Muscle layer of colon (tissue), 2 donors: ENCODE data around the gene HMGXB4.

Experiments
- H3K27ac ChIP-seq: one replicate; pipeline ENCODE4 v1.7.0; 2013; ENCODE audit warnings: low read depth, mild to moderate bottlenecking, low read length, moderate library complexity
- H3K27me3 ChIP-seq, 2 donors: one replicate each; pipeline ENCODE4 v1.7.0; 2013; ENCODE audit warnings: low read length in 2 of 2, mild to moderate bottlenecking in 2 of 2; ENCODE audit not compliant: insufficient read depth in 2 of 2, control insufficient read depth in 1 of 2
- H3K36me3 ChIP-seq: one replicate; pipeline ENCODE4 v1.7.0; 2013; ENCODE audit warnings: mild to moderate bottlenecking, low read length; ENCODE audit not compliant: insufficient read depth
- H3K4me1 ChIP-seq: one replicate; pipeline ENCODE4 v1.7.0; 2013; ENCODE audit warnings: mild to moderate bottlenecking, low read length; ENCODE audit not compliant: insufficient read depth
- H3K4me3 ChIP-seq, 2 donors: one replicate each; pipeline ENCODE4 v1.7.0; 2013; ENCODE audit warnings: low read length in 2 of 2, low read depth in 1 of 2, mild to moderate bottlenecking in 1 of 2, moderate library complexity in 1 of 2
- H3K9ac ChIP-seq: one replicate; pipeline ENCODE4 v1.7.0; 2013; ENCODE audit warnings: low read length
- H3K9me3 ChIP-seq: one replicate; pipeline ENCODE4 v1.7.0; 2013; ENCODE audit warnings: mild to moderate bottlenecking, low read length
- donor health status: abdominal sarcoma.
- donor health status: Adenocarcinoma of cecum.

Gene HMGXB4

GRCh38 chr22:35258191-35258988 lies 1.1 kb downstream of the HMGXB4 start:
- H3K9ac ChIP-seq = peak overlapping the region; percentile 88
- H3K9me3 ChIP-seq = no peaks in the 10 kb centered on the region
- H3K27me3 ChIP-seq = no peaks in the 10 kb centered on the region
- peak overlapping the region; percentile 67 to 90 for H3K4me3 ChIP-seq
- peak overlapping the region; percentile 89 for H3K27ac ChIP-seq
- peaks cover 18% of the 10 kb centered on the region for H3K4me1 ChIP-seq
- peaks cover 12% of the 10 kb centered on the region for H3K36me3 ChIP-seq

- H3K9me3 ChIP-seq = no peaks in the 10 kb centered on the region
- no peak overlapping the region for H3K9ac ChIP-seq
- H3K27ac ChIP-seq = no peak overlapping the region
- no peak overlapping the region for H3K4me3 ChIP-seq
- H3K27me3 ChIP-seq = no peaks in the 10 kb centered on the region
- peaks cover 58% of the 10 kb centered on the region for H3K36me3 ChIP-seq
- H3K4me1 ChIP-seq = no peaks in the 10 kb centered on the region
Observed at GRCh38 chr22:35264986-35265385, 7.7 kb downstream of the HMGXB4 start.

DNA sequence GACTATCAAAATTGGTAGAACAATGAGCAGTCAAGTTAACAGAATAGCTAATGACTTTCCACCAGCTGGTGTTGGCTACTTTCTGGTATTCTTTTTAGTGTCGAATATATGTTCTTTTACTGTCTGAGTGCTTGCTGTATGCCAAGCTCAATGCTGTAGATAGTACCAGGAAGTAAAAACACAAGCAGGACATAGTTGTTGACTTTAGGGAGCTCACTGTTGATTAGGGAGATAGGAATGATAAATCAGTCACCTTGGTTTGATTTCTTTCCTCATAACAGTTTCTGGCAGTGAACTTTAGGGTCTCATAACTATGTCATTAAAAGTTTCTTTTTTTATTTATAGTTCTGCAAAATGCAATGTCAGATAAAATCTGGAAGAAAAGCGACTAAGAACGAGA lies 9.0 kb downstream of the HMGXB4 start:
- Histone ChIP-seq H3K9me3 (no peaks in the 10 kb centered on the region), H3K36me3 (peaks cover 60% of the 10 kb centered on the region), H3K4me3 (no peak overlapping the region), H3K9ac (no peak overlapping the region), H3K27ac (no peak overlapping the region), H3K4me1 (no peaks in the 10 kb centered on the region), H3K27me3 (no peaks in the 10 kb centered on the region)

- Histone ChIP-seq H3K9me3 (no peaks in the 10 kb centered on the region), H3K4me3 (no peak overlapping the region), H3K27me3 (no peaks in the 10 kb centered on the region), H3K36me3 (peaks cover 46% of the 10 kb centered on the region), H3K27ac (no peak overlapping the region), H3K9ac (no peak overlapping the region), H3K4me1 (no peaks in the 10 kb centered on the region)
Observed at GRCh38 chr22:35269630-35270029, 12.3 kb downstream of the HMGXB4 start.

DNA sequence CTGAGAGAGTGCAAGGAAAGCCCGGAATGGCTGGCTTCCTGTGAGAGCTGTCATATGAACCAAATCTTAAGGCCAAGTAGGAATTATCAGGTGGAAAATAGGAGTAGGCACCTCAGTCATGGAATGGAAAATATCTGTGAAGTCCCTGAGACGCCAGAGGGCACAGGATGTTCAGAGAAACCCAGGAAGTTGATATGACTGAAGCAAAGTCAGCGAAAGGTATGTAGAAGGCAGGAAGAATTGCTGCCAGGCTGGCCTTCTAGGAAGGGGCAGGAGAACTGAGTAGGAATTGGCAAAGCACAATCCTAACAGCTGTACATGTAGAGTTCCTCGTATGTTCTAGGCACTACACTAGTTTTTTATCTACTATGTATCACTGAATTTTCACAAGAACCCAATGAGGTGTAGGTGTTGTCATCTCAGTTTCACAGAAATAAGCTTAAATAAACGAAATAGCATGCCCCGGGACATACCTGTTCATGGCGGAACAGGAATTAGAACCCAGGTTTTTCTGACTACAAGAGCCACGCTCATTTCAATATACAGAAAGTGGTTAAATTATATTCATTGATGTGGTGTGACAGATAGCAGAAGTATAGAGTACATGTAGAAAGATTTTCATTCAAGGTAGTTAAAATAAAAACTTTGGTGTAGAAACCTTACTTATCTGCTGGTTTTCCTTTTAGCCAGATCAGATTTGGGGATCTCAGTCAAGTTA lies 17.0 kb downstream of the HMGXB4 start:
- Histone ChIP-seq H3K27me3 (no peaks in the 10 kb centered on the region), H3K4me3 (no peak overlapping the region), H3K4me1 (no peaks in the 10 kb centered on the region), H3K36me3 (peaks cover 18% of the 10 kb centered on the region), H3K9ac (no peak overlapping the region), H3K9me3 (no peaks in the 10 kb centered on the region), H3K27ac (no peak overlapping the region)

GRCh38 chr22:35275580-35275979 lies 18.3 kb downstream of the HMGXB4 start:
- Histone ChIP-seq H3K4me3 (no peak overlapping the region), H3K9ac (no peak overlapping the region), H3K4me1 (no peaks in the 10 kb centered on the region), H3K27ac (no peak overlapping the region), H3K27me3 (no peaks in the 10 kb centered on the region), H3K9me3 (no peaks in the 10 kb centered on the region), H3K36me3 (peaks cover 18% of the 10 kb centered on the region)

GRCh38 chr22:35276019-35276418 lies 18.7 kb downstream of the HMGXB4 start:
- H3K9ac ChIP-seq = no peak overlapping the region
- H3K36me3 ChIP-seq = peaks cover 18% of the 10 kb centered on the region
- no peaks in the 10 kb centered on the region for H3K27me3 ChIP-seq
- no peak overlapping the region for H3K27ac ChIP-seq
- no peaks in the 10 kb centered on the region for H3K4me1 ChIP-seq
- H3K9me3 ChIP-seq = no peaks in the 10 kb centered on the region
- no peak overlapping the region for H3K4me3 ChIP-seq

DNA sequence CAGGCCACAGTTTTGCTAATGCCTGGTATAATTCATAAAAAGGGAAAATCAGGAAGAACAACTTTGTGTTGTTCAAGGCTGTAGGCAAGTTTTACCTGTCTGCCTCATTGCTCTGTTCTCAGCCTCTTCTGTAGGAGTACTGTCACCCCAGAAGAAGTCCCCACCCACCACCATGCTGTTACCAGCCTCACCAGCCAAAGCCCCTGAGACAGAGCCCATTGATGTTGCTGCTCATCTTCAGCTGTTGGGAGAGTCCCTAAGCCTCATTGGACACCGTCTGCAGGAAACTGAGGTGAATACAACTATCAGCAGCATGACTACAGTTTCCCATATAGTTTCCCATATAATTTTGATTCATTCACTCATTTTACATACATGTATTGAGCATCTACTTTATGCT lies 30.8 kb downstream of the HMGXB4 start:
- Histone ChIP-seq H3K27ac (no peak overlapping the region), H3K36me3 (peaks cover 69% of the 10 kb centered on the region), H3K4me3 (no peak overlapping the region), H3K27me3 (no peaks in the 10 kb centered on the region), H3K9ac (no peak overlapping the region), H3K9me3 (no peaks in the 10 kb centered on the region), H3K4me1 (no peaks in the 10 kb centered on the region)

- Histone ChIP-seq H3K9me3 (no peaks in the 10 kb centered on the region), H3K27me3 (no peaks in the 10 kb centered on the region), H3K4me3 (no peak overlapping the region), H3K4me1 (no peaks in the 10 kb centered on the region), H3K9ac (no peak overlapping the region), H3K36me3 (peaks cover 46% of the 10 kb centered on the region), H3K27ac (peak overlapping the region; percentile 49)
Observed at GRCh38 chr22:35292786-35293185, 35.5 kb downstream of the HMGXB4 start.

DNA sequence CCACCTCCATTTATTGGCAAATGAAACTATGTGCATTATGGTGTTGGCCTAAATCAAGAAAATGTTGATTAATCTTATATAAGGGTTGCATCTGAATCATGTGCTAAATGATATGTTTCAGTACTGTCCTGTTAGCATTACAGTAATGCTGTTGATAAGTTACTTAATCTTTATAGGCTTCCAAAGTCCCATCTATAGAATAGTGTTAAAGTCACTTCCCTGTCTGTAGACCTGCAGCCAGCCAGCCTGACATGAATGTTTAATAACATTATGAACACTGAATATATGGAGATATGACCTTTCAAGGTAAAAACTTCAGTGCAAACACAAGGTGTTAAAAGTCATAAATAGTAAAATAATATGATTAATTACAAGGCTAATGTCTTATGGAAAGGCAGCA lies 38.8 kb downstream of the HMGXB4 start:
- H3K27ac ChIP-seq = no peak overlapping the region
- H3K4me1 ChIP-seq = peaks cover 7% of the 10 kb centered on the region
- H3K4me3 ChIP-seq = no peak overlapping the region
- no peaks in the 10 kb centered on the region for H3K27me3 ChIP-seq
- H3K9me3 ChIP-seq = no peaks in the 10 kb centered on the region
- peaks cover 26% of the 10 kb centered on the region for H3K36me3 ChIP-seq
- H3K9ac ChIP-seq = no peak overlapping the region

DNA sequence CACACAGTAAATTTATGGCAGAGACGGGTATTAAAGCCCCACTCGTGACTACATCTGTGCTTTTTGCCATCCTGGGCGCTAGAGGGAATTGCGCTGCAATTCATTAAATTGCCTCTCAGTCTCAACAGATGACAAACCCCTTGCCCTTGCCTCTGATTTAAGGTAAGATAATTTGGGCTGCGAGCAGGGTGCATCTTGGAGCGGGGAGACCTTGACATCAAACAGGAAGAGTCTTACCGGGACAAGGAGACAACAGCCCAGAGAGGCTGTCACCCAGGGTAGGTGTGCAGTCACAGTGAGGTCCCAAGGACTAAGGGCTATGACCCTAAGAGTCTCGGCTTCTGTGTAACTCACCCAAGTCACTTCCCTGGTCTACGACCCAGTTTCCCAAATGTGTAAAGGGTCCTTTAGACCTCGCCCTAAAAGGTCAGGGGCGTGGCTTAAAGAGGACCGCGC lies 42.0 kb downstream of the HMGXB4 start:
- peak overlapping the region; percentile 76 for H3K9ac ChIP-seq
- peak overlapping the region; percentile 56 to 85 for H3K4me3 ChIP-seq
- peaks cover 6% of the 10 kb centered on the region for H3K36me3 ChIP-seq
- H3K9me3 ChIP-seq = no peaks in the 10 kb centered on the region
- H3K27ac ChIP-seq = peak overlapping the region; percentile 91
- no peaks in the 10 kb centered on the region for H3K27me3 ChIP-seq
- H3K4me1 ChIP-seq = peaks cover 16% of the 10 kb centered on the region
